ENCODE measurements around the gene YWHAE. TPM values are rescaled to one million over a fixed set of nuclear protein-coding genes. Genes with fewer than 3 reads are reported as not detected.
"Not testable (repeated sequence)": the region's sequence is repeated elsewhere in the genome, so short reads cannot be mapped to it uniquely, and the experiment has no call there.

The YWHAE gene
- polyA plus RNA-seq, 12 donors: 722 to 1,233 (median 783) TPM

- DNase-seq: no peak
Observed at GRCh38 chr17:1420163-1420562, 20.1 kb upstream of the YWHAE start.

GRCh38 chr17:1418476-1418875, 18.5 kb upstream of the YWHAE start:
- not testable (repeated sequence) for DNase-seq

DNA sequence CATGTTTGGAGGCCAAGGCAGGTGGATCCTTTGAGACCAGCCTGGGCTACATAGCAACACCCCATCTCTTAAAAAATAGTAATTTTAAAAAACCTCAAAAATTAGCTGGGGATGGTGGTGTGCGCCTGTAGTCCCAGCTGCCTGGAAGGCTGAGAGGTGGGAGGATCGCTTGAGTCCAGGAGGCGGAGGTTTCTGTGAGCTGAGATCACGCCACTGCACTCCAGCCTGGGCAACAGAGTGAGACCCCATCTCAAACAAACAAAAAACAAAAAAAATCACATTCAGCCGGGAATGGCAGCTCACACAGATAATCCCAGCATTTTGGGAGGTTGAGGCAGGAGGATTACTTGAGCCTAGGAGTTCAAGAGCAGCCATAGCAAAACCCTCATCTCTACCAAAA, 16.4 kb upstream of the YWHAE start:
- DNase-seq: no peak

- no peak for DNase-seq
Observed at GRCh38 chr17:1414634-1415033, 14.6 kb upstream of the YWHAE start.

- no peak for DNase-seq
Observed at GRCh38 chr17:1414001-1414574, 14.1 kb upstream of the YWHAE start.

DNA sequence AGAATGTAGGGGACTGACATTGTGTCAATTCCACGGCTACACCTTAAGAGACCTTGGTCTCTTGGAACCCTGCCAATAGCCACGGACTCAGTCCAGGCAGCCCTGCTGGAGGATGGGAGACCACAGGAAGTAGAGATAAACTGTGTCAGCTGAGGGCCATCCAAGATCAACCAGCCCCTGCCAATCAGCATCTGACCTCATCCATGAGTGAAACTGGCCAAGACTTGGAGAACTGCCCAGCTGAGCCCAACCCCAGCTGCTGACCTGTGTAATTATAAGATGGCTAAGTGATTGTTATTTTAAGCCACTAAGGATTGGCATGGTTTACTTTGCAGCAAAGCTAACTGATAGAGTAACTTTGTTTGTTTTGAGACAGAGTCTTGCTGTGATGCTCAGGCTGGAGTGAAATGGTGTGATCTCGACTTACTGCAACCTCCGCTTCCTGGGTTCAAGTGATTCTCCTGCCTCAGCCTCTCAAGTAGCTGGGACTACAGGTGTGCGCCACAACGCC, 13.3 kb upstream of the YWHAE start:
- no peak for DNase-seq

DNA sequence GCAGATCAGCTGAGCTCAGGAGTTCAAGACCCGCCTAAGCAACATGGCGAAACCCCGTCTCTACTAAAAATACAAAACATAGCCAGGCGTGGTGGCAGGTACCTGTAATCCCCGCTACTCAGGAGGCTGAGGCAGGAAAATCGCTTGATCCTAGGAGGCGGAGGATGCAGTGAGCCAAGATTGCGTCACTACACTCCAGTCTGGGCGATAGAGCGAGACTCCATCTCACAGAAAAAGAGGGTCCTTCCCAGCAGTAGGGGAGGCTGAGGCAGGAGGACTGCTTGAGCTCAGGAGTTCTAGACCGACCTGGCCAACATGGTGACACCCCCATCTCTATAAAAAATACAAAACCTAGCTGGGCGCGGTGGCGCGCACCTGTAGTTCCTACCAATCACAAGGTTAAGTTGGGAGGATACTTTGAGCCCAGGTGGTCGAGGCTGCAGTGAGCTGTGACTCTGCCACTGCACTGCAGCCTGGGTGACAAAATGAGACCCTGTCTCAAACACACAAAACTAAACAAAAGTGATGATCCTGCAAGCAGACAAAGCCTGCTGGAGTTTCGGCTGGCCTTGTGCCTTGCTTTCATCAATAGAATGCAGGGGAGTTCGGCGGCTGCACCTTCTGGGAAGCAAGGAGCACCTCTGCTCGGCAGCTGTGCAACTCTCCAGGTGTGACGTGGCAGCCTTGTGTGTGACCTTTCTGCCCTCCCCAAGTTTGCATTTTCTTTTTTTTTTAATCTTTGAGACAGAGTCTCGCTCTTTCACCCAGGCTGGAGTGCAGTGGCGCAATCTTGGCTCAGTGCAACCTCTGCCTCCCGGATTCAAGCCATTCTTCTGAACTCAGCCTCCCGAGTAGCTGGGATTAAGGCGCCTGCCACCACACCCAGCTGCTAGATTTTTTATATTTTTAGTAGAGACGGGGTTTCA, 12.4 kb upstream of the YWHAE start:
- no peak for DNase-seq

DNA sequence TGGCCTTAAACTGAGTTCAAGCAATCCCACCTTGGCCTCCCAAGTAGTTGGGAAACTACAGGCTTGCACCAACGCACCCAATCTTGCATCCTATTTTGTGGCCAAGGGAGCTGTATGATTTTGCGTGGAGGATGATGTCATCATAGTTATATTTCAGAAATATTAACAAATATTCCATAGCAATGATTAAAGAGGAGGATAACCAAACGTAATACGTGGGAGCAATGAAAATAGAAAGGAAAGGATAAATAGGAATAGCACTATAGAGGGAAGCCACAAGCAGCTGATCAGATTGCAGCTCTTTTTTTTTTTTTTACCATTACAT, 2.2 kb upstream of the YWHAE start:
- DNase-seq: no peak

DNA sequence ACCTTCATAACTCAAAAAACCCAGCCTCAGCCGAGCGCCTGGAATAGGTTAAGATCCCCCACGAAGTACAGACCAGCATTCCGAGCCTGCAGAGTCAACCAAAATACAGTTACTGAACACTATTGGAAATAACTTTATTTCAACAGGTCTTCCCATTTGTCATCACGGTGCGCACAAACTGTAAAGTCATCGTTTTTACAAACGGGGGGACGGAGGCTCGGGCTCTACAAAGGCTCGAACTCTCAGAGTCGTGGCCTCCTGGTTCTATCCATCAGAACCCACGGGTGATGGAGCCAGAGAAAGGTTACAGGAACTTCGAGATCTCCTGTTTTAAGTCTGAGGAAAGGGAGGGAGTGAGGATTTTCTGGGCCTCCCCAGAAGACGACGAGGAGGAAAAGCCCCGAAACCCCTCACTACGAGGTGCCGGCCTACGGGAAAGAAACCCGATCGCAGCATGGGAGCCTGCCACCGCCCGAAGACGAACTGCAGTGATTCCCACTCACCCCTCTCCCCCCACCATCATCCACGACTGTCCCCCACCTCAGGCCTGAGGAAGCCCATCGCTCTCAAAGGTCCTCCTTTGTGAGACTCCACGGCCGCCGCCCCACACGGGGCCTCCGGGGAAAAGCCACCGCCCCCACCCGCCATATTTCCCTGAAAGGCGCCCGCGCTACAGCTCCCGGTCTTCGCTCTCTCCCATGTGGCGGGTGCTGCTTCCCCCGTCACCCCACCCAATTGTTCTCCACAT, 917 bp downstream of the YWHAE start:
- DNase-seq: peak; percentile 55

GRCh38 chr17:1398028-1398427, 2.0 kb downstream of the YWHAE start:
- DNase-seq: no peak

- not testable (repeated sequence) for DNase-seq
Observed at GRCh38 chr17:1395876-1396665, 4.0 kb downstream of the YWHAE start.

- no peak for DNase-seq
Observed at GRCh38 chr17:1391577-1391976, 8.4 kb downstream of the YWHAE start.

- no peak for DNase-seq
Observed at GRCh38 chr17:1390432-1391367, 9.3 kb downstream of the YWHAE start.

GRCh38 chr17:1387490-1388227, 12.4 kb downstream of the YWHAE start:
- not testable (repeated sequence) for DNase-seq

DNA sequence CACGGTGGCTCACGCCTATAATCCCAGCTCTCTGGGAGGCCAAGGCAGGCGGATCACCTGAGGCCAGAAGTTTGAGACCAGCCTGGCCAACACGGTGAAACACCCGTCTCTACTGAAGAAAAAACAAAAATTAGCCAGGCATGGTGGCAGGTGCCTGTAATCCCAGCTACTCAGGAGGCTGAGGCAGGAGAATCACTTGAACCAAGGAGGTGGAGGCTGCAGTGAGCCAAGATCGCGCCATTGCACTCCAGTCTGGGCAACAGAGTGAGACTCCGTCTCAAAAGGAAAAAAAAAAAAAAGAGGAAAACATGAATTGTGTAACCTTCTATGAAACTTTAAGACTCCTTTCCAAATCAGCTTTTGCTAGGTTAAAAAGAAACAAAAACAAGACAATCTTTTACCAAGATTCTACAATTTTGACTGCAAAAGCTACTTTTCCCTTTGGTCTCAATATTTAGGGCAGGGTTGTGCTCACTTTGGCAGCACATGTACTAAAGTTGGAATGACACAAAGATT, 13.3 kb downstream of the YWHAE start:
- not testable (repeated sequence) for DNase-seq

DNA sequence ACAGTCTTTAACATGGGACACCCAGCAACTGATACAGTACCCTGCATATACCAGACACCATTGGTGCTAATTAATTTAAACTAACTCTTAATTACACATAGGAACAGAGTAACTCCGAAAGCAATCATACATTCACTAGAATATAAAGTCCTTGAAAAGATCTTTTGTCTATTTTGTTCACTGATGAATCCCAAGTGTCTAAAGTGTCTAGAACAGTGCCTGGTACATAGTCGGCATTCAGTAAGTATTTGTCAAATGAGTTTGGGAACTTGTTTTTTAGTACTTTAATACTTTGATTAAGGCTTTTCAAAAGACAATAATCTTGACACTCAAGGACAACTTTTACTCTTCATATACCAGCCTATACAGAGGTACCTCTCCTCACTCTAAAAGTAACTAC, 13.8 kb downstream of the YWHAE start:
- DNase-seq: no peak

DNA sequence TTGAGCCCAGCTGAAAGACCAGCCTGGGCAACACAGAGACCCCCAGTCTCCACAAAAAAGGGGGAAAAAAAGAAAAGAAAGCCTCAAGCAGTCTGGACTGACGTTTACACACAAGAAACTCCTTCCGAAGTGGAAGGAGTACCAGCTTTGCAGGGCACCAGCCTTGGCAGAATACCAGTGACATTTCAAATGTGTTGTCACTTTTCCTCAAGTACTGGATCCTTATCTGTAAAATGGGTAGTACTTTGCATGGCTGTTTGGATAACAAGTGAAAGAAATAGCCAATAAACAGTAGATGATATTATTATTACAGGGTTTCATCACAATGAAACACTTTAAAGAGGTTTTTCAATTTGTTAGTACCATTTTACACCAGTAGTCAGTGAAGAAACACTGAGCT, 14.2 kb downstream of the YWHAE start:
- DNase-seq: no peak

DNA sequence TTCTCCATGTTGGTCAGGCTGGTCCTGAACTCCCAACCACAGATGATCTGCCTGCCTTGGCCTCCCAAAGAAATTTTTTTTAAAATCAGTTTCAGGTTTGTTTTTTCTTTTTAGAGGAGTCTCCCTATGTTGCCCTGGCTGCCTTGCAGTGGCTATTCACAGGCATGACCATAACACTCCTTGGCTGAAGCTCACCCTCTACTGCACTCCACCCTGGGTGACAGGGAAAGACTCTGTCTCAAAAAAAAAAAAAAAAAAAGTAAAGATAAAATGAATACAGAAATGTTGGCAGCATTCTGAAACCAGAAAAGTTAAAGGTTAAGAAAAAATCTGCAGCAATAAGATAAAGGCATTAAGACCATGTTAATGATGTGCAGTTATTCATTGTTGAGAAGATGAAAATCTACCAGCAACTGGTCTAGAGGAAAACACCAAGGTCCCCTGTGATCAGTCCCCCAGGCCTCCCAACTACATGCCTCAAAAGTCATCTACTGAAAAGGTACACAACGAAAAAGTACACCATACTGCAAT, 15.1 kb downstream of the YWHAE start:
- DNase-seq: no peak

DNA sequence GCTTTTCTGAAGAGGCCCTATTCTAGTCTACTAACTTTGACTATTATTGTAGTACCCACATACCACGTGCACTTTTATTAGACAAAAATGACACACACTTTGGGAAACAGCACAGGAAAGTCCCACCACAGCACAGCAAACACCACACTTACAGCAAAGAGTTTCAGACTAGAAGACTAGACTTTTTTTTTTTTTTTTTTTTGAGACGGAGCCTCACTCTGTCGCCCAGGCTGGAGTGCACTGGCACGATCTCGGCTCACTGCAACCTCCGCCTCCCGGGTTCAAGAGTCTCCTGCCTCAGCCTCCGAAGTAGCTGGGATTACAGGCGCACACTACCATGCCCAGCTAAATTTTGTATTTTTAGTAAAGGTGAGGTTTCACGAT, 20.1 kb downstream of the YWHAE start:
- DNase-seq: no peak

Data from muscle of arm (tissue), 12 donors.